ENCODE data around the gene TNFRSF12A. TPM values are rescaled to one million over a fixed set of nuclear protein-coding genes. Genes with fewer than 3 reads are reported as not detected.
A peak's percentile ranks its signal among the peaks of the same experiment; 100 is the strongest.

TNFRSF12A gene
- total and polyA plus RNA-seq, 3 donors from 2014 or later: 12.8 to 33.4 (median 16.8) TPM

- Histone ChIP-seq H3K36me3 (ENCODE audit: low read depth, missing control alignments) (no peaks in the 10 kb centered on the region), H3K27ac (no peak overlapping the region), H3K4me1 (peaks cover 18% of the 10 kb centered on the region), H3K27me3 (no peaks in the 10 kb centered on the region), H3K9me3 (no peaks in the 10 kb centered on the region), H3K4me3 (no peak overlapping the region)
- no peak for DNase-seq
- intact Hi-C loops (cut with DNase I; ENCODE audit: low total_unique reads): no loop called here
- 90 to 94% methylated on average over 24 of the region's 24 CpGs for WGBS, 2 donors
- no peak for TF ChIP-seq POLR2A (IDR thresholded peaks at IDR 0.05)
- TF ChIP-seq CTCF (IDR thresholded peaks at IDR 0.05): no peak
Measured at GRCh38 chr16:3026609-3027488, 6.7 kb downstream of the TNFRSF12A start.

GRCh38 chr16:3027489-3027795 is 7.3 kb downstream of the TNFRSF12A start:
- intact Hi-C loops (cut with DNase I; ENCODE audit: low total_unique reads): no loop called here
- no peak for TF ChIP-seq CTCF (IDR thresholded peaks at IDR 0.05)
- Histone ChIP-seq H3K27ac (no peak overlapping the region), H3K27me3 (no peaks in the 10 kb centered on the region), H3K4me3 (no peak overlapping the region), H3K36me3 (ENCODE audit: low read depth, missing control alignments) (no peaks in the 10 kb centered on the region), H3K4me1 (peaks cover 12% of the 10 kb centered on the region), H3K9me3 (no peaks in the 10 kb centered on the region)
- DNase-seq: no peak
- 81 to 86% methylated on average over 8 of the region's 8 CpGs for WGBS, 2 donors

GRCh38 chr16:3027983-3028715 is 8.0 kb downstream of the TNFRSF12A start:
- TF ChIP-seq POLR2A (IDR thresholded peaks at IDR 0.05): no peak
- TF ChIP-seq CTCF (IDR thresholded peaks at IDR 0.05): peak in 2 of 3 experiments; percentile 50 to 71
- no peak overlapping the region for H3K27ac ChIP-seq
- peak overlapping the region in 1 of 2 donors; percentile 9 for H3K4me3 ChIP-seq
- no peaks in the 10 kb centered on the region for H3K36me3 ChIP-seq (ENCODE audit: low read depth, missing control alignments)
- intact Hi-C loops (cut with DNase I; ENCODE audit: low total_unique reads): no loop called here
- no peaks in the 10 kb centered on the region for H3K27me3 ChIP-seq
- peaks cover 5% of the 10 kb centered on the region for H3K4me1 ChIP-seq
- DNase-seq: peak; percentile 88
- no peaks in the 10 kb centered on the region for H3K9me3 ChIP-seq
- WGBS, 2 donors: 30 to 33% methylated on average over 2 to 51 of the region's 58 CpGs

GRCh38 chr16:3028716-3029319 is 8.7 kb downstream of the TNFRSF12A start:
- intact Hi-C loops (cut with DNase I; ENCODE audit: low total_unique reads): no loop called here
- no peak for DNase-seq
- Histone ChIP-seq H3K4me3 (peak overlapping the region in 1 of 2 donors; percentile 9), H3K36me3 (ENCODE audit: low read depth, missing control alignments) (no peaks in the 10 kb centered on the region), H3K27ac (no peak overlapping the region), H3K4me1 (no peaks in the 10 kb centered on the region), H3K9me3 (no peaks in the 10 kb centered on the region), H3K27me3 (no peaks in the 10 kb centered on the region)
- TF ChIP-seq POLR2A (IDR thresholded peaks at IDR 0.05) (no peak), CTCF (IDR thresholded peaks at IDR 0.05) (no peak)
- 23 to 41% methylated on average over 8 to 15 of the region's 15 CpGs for WGBS, 2 donors
